Superior temporal gyrus (tissue), 1 donor: ENCODE measurements around the gene CCDC182.
A peak's percentile ranks its signal among the peaks of the same experiment; 100 is the strongest.

ENCODE experiments used
- DNase-seq: peaks from one replicate; pipeline ENCODE4 v3.0.0-alpha.2; 2016; ENCODE audit errors: extremely low spot score

Gene CCDC182

DNA sequence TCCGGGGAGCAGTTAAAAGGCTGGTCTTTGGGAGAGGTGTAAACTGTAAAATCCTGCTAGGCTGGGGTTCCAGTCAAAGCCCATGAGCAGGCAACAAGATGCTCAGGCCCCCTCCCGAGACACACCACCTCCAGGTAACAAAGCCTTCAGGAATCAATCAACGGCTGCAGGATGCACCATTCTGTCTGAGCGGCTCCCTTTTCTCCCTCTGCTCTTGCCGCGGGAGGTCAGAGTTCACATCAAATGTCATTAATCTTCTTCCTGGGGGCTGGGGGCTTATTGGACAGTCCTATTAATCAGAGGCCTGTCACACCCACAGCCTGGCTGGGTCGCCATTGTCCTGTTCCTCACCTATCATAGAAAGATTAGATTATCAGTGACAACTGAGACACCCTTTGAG is 11.9 kb upstream of the CCDC182 start:
- no peak for DNase-seq

DNA sequence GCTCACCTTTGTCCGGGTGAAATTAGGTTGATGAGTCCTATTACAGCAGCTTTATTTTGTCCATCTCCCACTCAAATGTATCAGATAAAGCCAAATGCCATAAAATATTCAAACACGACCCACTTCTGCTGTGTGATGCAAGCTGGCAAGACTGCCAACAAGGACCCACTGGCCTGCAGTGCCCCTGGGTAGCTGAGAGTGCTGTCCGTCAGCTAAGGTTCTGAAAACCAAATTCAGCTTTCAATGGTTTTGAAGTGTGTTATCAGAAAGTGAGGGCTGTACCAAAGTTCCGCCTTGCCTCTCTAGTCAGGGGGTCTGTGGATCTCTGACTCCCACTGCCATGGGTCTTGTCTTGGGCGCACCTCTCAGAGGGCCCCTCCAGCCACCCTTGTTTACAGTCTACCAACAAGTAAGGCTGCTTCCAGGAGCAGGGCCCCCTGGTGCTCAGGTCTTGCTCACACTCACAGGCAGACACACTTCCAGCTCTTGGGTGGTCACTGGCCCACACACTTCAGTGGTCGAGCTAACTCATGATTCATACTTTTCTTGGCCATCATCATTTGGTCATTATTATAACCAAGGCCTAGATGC is 10.5 kb upstream of the CCDC182 start:
- no peak for DNase-seq

DNA sequence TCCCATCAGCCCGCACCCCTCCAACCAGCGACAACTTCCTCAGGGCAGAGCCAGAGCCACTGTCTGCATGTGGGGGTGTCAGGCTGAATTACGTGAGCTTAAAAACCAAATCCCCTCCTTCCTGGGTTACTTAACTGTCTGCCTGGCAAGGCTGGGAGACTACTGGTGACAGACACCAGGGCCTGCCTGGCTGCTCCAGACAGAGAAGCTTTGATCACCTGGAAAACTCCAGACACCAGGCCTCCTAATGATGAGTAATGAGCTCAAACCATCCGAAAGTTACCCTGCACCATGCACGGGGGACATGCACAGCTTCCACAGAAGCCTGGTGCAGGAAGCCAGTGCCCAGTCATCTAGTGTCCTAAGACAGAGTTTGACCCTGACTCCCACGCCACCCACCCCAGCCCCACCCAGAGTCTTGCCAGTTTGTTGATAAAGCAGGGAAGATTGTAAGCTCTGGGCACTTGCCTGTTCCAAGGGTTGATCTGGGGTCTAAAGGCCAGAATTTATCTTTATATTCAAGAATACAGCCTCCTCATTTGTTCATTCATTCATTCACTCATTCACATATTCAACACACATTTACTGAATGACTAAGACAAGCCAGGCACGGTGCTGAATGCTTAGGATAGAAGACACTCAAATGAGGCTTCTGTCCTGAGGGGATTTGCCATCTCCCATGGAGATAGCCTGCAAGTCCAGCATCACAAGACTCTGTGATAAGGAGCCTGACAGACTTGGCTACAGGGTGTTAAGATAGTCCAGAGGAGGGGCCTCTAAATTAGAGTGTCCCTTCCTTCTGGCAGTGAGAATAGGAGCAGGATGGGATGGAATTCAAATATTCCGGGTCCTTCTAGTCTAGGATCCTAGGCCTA is 7.2 kb upstream of the CCDC182 start:
- DNase-seq: no peak

DNA sequence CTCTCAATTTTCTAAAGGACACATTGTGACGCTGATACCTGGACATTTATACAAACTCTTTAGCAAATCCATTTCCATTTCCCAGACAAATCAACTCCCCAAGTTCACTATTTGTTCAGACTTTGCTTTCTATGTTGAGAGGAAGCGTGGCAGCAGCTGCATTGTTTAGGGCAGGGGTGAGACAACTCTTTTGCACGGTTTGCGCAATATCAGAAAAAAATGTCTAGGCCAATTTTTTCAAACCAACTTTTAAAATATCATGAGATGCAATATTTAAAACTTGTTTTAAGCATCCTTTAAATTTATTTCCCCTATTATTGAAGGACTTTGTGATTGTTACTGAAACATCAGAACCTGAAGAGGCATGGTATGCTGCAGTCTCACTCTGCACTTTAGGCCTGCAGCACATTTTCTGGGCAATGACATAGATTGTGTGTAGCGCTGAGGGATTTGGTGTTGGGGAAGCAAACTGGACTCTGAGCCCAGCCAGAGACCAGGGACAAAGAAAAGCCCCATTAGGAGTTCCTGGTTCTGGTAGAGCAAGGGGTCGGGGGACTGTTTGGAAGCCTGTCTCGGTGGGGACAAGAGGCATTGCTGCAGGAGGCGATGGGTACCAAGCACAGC is 6.4 kb upstream of the CCDC182 start:
- no peak for DNase-seq

DNA sequence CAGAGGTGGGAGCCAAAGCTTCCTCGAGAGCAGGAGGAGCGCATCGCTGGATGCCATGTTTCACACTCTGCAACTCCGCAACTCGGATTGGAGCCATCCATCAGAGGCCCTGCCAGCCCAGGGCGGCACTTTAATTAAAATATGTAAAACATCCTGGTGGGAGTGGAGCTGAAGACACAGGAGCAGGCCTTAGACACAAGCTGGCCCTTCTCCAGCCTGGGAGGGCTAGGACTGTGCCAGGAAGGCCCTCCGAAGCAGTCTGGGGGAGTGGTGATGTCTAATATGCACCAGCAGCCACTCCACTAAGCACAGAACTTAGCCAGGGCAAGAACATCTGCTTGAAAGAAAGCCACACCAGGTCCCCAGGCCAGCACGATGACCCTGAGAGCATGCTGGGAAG is 5.8 kb upstream of the CCDC182 start:
- no peak for DNase-seq

DNA sequence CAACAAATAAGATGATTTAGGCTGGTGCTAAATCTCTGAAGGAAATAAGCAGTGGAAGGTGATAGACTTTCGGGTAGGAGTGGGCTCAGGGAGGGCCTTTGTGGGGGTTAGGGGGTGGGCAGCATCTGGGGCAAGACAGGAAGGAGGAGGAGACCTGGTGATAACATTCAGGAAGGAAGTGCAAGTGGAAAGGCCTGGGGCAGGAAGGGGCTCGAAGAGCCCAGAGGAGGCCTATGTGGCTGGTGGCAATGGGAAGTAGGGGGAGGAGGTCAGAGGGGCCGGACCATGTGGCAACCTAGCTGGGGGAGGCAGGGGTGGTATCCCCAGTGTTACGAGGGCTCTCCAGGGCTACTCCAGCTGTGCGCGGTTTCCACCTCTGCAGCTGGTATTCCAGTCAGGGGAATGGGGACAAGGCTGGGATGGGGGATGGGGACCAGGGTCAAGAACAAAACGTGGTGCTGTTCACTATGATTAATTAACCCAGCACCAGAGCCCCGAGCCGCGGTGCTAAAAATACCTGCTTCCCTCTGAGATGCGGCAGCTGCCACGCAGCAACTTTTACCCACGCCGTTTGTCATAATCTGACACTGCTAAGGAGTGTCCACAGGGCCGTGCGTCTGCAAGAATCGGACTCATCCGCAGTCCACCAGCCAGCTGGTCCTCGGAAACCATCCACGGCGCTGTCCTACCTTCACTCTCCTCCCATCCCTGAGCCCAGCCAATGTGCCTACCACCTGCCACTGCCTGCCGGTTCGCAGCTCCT is 5.2 kb upstream of the CCDC182 start:
- no peak for DNase-seq

GRCh38 chr17:57749701-57750100 is 4.6 kb upstream of the CCDC182 start:
- no peak for DNase-seq

GRCh38 chr17:57747221-57748017 is 2.3 kb upstream of the CCDC182 start:
- DNase-seq: peak; percentile 80

DNA sequence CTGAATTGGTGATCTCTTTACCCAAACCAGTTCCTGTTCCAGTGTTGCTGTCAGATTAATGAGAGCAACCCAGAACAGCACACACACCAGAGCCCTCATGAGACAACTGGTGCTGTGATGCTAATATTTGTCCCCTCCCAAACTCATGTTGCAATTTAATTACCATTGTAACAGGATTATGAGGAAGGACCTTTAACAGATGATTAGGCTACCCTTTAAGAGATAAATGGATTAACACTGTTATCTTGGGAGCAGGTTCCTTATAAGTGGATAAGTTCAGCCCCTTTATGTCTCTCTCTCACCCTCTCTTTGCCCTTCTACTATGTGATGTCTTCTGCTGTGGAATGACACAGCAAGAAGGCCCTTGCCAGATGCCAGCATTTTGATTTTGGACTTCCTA is 1.1 kb upstream of the CCDC182 start:
- DNase-seq: no peak

GRCh38 chr17:57744195-57745170 is 616 bp downstream of the CCDC182 start:
- no peak for DNase-seq

DNA sequence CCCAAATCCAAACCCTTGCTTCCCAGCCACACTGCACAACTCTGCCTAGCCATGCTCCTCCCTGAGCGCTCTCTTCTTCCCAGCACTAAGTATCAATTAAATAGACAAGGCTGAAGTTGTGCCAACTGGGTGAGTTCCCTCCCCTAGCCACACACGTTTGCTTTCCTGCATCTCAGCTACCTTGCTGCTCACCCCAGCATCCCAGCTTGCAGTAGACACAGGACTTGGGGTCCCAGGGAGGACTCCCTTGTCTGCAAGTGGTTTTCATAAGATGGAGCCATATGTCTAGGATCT is 4.9 kb downstream of the CCDC182 start:
- no peak for DNase-seq

DNA sequence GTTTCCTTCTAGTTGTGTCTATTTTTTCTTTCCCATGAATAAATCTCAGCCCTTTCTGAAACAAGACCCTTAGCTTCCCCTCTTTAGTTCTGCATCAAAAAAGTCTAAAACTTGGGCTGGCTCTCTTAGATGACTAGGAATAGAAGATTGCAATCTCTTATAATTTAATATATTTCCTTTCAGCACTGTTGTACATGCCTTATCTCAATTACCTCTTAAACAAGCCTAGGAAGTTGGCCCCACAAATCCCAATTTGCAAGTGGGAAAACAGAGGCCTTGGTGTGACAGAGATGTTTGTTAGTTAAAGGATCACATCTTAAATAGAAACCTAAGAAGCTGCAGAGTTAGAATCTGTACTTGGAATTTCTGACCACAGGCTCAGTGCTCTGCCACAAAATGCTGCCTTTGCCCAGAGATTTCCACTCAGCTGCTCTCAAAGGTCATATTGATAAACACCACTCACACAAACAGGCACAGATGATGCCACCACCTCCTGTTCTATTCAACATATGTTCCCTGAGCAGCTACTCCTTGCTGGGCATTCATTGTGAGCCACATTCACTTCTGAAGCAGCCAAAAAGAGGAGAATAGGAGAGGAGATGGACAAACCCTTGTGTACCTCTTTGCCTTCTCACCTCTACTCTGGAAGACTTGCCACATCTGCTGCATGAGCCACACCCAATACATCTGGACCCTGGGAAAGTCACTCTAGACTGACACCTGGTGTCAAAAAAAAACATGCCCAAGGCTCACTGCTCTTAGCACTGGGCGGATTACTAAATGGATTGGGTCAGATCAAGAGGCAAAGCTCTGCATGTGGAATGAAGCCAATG is 5.5 kb downstream of the CCDC182 start:
- no peak for DNase-seq

GRCh38 chr17:57737450-57737849 is 7.6 kb downstream of the CCDC182 start:
- no peak for DNase-seq

- no peak for DNase-seq
Observed at GRCh38 chr17:57735707-57736106, 9.4 kb downstream of the CCDC182 start.

DNA sequence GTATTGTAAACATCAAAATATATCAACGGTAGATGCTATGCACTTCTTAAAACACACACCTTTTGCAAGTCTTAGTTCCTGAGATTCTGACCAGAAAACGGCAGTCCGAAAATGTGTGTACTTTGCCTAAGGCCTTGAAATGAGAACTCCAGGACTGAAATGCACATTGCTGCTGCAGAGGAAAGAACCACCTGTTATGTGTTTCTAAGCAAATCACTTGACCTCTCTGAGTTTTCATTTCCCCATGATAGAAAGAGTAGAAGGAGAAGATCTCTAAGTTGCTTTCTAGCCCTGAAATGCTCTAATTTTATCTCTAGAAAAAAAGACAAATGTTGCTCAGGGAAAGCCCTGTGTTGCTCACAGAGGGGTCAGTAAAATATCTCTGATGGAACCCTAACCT is 9.9 kb downstream of the CCDC182 start:
- DNase-seq: no peak

DNA sequence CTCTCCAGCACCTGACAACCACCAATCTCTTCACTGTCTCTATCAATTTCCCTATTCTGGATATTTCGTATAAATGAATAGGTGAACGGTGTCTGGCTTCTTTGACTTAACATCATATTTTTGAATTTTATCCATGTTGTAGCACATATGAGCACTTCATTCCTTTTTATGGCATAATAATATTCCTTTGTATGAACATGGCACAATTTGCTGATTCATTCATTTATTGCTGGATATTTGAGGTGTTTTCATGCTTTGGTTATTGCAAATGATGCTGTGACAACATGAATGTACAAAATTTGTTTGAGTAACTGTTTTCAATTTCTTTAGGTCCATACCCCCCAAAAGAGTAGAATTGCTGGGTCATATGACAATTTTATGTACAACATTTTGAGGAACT is 12.0 kb downstream of the CCDC182 start:
- no peak for DNase-seq

GRCh38 chr17:57732062-57732461 is 13.0 kb downstream of the CCDC182 start:
- no peak for DNase-seq

GRCh38 chr17:57730026-57730701 is 14.9 kb downstream of the CCDC182 start:
- DNase-seq: no peak

DNA sequence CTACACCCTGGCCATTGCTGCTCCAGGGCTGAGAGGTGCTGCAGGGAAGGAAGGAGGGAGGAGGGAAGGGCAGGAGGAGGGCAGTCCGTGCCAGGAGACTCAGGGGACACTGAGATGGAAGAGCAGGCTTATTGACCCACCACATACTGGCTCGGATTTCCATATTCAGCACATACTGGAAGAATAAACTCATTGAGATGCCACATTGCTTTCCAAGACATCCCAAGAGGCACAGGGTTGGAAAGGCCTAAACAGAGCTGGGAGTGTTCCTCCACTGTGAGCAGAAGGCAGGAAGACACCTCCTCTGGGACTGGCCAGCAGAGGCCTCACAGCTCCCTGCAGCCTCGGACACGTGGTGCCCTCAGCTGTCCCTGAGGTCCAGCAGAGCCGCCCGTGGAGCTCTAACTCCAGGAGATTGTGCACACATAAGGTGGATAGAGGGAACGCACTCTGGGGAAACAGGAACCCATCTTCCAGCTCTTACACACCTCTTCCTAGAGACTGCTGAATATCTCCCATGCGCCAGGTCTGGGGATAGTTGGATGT is 17.4 kb downstream of the CCDC182 start:
- no peak for DNase-seq
